Stromal cell of bone marrow (primary cell): ENCODE measurements around the gene EEF1A1.
"Not testable (repeated sequence)": the region's sequence is repeated elsewhere in the genome, so short reads cannot be mapped to it uniquely, and the experiment has no call there.

Source experiments
- DNase-seq: peaks from one replicate; pipeline ENCODE4 v3.0.0-alpha.2; 2012; ENCODE audit warnings: low read depth

Gene EEF1A1

DNA sequence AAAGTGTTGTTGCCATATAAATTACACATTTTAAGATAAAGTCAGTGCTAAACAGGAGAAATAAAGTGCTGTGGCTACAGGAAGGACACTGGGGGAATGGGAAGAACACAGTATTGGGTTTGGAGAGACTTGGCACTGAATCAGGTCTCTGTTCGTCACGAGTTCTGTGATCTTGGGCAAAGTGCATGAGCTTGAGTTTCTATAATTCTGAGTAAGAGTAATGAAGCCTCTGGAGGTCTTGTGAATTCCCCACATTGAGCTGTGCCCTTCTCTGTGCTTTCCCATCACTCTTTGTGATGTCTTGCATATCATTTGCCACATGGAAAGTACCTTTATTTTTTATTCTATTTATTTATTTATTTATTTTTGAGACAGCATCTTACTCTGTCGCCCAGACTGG is 16.8 kb upstream of the EEF1A1 start:
- DNase-seq: no peak

DNA sequence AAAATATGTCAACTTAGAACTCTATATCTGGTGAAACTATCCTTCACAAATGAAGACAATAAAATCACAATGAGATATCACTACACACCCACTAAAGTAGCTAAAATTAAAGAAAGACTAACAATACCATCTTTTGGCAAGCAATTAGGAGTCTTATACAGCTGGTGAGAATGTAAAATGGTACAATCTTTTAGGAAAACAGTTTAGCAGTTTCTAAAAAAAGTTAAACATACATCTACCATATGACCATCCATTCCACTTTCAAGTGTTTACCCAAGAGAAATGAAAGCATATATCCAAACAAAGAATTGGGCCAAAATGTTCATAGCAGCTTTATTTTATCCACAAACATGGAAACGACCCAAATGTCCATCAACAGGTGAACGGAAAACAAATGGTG is 13.8 kb upstream of the EEF1A1 start:
- no peak for DNase-seq

DNA sequence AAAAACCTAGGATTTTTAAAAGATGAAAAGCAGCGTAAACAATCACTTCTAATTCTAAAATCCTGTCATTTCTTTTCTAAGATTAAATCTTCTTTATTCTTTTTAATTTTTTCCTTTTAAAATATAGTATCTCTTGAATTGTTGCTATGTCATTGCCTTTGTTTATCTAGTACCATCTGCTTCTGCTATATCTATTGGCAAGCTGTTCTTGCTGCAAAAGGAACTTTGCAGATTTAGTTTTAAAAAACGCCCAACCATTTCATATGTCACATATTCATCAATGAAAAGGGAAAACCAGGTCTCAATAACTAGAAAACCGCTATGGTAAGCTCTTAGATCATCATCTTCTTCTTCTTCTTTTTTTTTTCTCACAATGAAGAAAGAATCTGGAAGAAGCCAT is 11.5 kb upstream of the EEF1A1 start:
- no peak for DNase-seq

DNA sequence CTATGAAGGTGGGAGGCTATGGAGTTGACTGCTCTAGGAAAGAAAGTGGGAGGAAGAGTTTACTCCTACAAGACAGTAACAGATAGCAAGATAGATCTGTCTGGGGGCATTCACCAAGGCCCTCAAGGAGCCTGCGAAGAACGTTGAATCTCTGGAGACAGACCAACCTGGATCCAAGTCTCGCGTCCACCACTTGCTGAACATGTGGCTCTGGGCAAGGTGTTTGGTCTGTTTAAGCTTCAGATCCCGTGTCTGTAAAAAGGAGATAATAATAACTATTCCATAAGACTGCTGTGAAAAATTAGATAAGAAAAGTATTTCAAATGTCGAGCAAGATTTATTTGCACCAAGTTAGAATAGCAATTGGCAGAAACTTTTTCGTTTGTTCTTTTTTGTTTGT is 8.1 kb upstream of the EEF1A1 start:
- no peak for DNase-seq

DNA sequence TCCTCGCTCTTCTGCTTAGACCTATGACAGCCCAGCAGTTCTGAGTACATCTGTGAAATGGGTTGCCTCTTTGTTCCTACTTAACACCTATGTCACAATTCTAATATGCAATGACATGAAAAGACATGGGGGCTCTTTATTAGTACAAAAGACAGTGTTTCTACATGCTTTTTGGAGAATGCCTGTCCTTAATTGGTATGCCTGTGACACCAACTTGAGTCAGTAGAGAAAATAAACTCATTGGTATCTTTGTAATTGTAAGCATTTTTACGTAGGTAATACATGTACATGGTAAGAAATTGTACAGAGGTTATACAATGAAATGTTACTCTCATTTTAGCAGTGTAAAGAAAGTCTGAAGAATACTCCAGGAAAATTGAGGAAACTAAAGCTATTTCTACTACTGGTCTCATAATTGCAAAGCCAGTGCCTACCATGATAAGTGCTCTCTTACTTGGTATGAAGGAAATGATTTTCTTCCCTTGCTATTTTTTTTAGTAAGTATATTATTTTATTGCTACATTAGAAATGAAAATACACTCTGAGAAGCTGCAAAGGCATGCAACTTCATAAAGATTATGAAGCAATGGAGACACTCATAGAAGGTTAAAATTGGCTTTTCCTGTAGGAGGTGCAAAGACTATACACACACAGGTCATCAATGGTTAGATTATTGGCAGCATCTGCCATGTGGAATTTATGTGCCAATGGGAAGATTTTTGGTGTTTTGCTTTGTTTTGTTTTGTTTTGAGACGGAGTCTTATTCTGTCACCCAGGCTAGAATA is 4.9 kb upstream of the EEF1A1 start:
- no peak for DNase-seq

DNA sequence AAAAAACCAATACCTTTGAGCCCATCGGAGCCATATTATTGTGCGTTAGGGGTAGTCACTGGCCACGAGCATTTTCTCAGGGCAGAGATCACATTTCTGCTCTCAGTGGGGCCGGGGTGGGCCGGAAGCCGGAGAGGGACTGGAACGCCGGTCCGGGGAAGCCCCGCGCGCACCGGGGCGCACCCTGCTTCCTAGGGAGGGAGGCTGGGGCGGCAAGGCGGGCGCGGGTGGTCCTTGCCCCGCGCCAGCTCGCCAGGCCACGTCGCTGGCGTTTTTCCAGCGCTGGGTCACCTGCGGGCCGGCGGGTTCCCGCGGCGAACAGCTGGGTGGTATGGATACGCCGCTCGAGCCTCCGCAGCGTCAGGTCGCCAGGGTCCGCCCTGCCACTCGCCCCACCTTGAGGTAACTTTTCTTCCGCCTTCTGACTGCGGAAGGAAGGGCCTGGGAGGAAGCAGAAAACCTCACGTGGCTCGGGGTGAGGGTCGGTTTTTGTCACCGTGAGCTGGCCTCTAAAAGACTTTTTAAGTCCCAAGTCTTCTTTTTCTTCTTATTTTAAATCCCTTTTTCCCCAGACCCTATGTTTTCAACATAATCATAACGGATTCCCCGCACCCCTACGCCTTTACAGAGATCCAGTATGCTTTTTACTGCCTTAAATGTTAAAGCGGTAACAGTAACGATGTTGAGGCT is 2.7 kb upstream of the EEF1A1 start:
- DNase-seq: no peak

DNA sequence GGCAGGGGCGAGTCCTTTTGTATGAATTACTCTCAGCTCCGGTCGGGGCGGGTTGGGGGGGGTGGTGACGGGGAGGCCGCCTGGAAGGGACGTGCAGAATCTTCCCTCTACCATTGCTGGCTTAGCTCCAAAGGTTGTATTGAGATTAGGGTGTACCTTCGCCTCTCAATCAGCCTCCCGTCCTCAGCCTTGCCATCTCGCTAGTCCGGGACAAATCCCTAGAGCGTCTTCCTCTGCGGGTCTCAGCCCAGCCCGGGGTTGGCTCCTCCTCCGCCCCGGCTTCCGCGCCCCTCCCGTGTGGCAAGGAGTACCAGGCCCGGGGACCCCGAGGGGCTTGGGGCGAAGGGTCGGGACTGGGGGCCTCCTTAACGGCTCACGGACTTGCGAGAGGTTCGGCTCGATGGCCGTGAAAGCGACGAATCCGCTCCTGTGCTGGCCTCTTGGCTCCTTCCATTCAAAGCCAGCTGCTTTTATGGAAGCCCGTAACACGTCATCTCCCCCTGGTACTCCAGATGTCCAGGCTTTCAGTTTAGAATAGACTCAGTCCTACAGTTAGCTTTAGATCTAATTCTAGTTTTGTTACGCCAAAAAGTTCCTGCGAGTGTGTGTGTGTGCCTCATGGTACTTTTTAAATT is 636 bp upstream of the EEF1A1 start:
- DNase-seq: peak; percentile 77

DNA sequence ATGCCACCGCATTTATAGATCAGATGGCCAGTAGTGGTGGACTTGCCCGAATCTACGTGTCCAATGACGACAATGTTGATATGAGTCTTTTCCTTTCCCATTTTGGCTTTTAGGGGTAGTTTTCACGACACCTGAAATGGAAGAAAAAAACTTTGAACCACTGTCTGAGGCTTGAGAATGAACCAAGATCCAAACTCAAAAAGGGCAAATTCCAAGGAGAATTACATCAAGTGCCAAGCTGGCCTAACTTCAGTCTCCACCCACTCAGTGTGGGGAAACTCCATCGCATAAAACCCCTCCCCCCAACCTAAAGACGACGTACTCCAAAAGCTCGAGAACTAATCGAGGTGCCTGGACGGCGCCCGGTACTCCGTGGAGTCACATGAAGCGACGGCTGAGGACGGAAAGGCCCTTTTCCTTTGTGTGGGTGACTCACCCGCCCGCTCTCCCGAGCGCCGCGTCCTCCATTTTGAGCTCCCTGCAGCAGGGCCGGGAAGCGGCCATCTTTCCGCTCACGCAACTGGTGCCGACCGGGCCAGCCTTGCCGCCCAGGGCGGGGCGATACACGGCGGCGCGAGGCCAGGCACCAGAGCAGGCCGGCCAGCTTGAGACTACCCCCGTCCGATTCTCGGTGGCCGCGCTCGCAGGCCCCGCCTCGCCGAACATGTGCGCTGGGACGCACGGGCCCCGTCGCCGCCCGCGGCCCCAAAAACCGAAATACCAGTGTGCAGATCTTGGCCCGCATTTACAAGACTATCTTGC is 725 bp downstream of the EEF1A1 start:
- DNase-seq: peak; percentile 55

DNA sequence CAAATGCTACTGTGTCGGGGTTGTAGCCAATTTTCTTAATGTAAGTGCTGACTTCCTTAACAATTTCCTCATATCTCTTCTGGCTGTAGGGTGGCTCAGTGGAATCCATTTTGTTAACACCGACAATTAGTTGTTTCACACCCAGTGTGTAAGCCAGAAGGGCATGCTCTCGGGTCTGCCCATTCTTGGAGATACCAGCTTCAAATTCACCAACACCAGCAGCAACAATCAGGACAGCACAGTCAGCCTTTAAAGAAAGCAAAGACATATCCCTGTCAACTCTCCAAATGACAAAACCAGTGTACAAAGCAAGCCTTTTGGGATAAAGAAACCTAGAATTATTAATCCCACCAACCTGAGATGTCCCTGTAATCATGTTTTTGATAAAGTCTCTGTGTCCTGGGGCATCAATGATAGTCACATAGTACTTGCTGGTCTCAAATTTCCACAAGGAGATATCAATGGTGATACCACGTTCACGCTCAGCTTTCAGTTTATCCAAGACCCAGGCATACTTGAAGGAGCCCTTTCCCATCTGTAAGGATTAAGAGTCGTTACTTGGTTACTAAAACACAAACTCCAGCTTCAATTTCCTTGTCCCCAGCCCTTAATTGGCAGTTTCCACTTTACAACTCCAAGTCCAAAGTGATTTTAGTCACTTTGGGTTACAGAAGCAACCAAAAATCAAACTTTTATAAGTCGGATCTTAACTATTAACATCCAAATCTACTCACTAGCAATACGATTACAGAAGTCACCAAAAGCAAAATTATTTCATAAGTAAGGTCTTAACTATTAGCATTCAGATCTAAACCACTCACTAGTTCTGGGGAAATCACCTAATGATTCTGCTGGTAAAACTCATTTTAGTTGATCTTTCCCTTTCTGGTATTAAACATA is 1.6 kb downstream of the EEF1A1 start:
- not testable (repeated sequence) for DNase-seq

DNA sequence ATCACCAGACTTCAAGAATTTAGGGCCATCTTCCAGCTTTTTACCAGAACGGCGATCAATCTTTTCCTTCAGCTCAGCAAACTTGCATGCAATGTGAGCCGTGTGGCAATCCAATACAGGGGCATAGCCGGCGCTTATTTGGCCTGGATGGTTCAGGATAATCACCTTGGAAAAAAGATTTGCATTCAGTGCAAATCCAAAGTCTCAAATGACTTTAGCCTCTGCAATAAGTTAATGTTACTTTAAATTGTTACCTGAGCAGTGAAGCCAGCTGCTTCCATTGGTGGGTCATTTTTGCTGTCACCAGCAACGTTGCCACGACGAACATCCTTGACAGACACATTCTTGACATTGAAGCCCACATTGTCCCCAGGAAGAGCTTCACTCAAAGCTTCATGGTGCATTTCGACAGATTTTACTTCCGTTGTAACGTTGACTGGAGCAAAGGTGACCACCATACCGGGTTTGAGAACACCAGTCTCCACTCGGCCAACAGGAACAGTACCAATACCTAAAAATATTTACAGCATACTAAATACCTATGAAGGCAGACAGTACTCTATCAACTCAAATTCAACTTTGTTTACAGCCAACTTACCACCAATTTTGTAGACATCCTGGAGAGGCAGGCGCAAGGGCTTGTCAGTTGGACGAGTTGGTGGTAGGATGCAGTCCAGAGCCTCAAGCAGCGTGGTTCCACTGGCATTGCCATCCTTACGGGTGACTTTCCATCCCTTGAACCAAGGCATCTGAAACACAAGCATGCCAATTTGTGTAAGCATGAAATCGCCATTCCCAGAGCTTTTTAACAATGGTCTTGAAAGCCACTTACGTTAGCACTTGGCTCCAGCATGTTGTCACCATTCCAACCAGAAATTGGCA is 2.5 kb downstream of the EEF1A1 start:
- DNase-seq: not testable (repeated sequence)

DNA sequence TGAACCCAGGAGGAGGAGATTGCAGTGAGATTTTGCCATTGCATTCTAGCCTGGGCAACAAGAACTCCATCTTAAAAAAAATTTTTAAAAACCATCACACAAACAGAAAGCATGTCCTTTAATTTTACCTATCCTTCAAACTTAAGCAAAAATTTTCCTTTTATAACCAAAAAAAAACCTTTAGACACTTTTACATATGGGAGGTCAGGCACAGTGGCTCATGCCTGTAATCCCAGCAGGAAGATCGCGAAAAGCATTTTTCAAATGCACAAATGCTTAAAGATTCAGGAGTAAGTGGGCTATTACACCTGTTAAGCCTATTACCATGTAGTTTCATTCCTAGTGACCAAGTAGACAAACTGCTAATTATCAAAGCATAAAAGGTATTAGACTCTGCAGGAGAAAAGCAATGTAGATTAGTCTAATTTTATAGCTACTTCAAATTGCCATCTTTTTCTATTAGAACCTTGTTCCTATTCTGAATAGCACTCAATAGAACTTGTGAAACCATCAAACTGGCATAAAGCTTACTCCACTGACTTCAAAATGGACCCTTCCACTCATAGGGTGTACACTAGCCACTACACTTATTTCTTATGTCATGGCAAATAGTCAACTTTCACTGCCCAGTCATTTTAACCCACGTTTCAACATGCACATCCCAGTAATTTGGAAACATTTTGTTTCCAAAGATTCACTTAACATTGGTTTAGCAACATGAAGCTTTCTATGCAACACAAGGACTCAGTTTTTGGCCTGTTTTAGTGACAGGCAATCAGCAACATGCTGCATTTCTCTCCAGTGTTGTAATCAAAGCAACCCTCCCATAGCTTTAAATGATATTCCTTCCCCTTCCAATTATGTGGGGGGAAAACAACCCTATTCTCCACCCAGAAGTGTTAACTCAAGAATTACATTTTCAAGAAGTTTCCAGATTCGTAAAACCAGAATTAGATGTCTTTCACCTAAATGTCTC is 4.0 kb downstream of the EEF1A1 start:
- DNase-seq: no peak

DNA sequence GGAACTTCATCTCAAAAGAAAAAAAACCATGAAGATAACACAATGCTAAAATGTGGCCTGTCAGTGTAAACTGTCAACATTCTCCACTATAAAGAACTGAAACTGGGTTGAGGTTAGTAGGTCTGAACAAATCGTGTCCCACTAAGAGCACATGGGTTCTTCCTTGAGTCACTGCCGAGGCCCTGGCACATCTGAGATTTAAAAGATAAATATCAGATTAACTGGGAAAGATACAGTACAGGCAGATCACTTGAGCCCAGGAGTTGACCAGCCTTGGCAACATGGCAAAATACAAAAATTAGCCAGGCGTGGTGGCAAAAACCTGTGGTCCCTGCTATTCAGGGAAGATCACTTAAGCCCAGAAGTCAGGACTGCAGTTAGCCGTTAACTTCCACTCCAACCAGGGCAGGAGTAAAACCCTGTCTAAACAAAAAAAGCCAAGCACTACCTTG is 5.6 kb downstream of the EEF1A1 start:
- no peak for DNase-seq

DNA sequence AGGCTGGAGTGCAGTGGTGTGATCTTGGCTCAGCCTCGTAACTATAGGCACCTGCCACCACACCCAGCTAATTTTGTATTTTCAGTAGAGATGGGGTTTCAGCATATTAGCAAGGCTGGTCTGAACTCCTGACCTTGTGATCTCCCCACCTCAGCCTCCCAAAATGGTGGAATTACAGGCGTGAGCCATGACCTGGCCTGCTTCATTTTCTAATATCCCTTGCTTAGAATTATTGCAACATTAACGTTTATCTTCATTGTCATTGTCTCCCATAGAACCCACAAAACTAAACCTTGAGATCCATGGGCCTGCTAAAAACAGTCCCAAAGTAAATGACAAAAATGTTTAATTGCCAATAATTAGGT is 6.1 kb downstream of the EEF1A1 start:
- no peak for DNase-seq

DNA sequence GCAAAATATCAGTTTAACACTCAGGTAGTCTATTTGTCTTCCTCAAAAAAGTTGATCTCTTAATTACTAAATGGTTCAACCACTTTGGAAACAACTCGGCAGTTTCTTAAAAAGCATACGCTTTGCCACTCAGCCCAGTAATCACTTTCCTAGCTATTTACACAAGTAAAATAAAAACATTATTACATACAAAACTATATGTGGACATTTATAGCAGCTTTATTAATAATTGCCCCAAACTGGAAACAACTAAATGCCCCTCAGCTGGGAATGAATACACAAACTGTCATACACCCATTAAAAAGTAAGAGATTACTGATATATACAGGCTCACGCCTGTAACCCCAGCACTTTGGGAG is 7.4 kb downstream of the EEF1A1 start:
- no peak for DNase-seq

DNA sequence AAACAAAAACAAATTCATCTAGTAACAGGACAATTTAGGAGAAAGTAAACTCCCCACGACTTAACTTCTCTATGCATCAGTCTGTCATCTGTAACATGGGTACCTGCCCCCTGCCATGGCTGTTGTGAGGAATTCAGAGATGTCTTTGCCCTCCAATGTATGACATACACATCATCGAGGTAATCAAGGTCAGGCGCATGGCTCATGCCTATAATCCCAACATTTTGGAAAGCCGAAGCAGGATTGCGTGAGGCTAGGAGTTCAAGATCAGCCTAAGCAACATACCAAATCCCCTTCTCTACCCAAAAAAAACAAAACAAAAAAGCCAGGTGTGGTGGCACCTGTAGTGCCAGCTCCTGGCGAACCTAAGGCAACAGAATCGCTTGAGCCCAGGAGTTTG is 9.0 kb downstream of the EEF1A1 start:
- DNase-seq: no peak

DNA sequence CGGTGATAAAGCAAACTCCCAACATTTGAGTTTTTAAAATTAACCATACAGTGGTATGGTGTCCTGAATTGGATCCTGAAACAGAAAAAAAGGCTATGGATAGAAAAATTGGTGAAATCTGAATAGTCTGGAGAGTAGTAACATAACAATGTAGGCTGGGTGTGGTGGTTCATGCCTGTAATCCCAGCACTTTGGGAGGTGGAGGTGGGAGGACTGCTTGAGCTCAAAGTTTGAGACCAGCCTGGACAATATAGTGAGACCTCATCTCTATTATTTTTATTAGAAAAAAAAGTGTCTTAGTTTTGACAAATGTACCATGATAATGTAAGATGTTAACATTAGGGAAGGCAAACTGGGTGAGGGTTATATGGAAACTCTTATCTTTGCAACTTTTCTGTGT is 11.0 kb downstream of the EEF1A1 start:
- no peak for DNase-seq

DNA sequence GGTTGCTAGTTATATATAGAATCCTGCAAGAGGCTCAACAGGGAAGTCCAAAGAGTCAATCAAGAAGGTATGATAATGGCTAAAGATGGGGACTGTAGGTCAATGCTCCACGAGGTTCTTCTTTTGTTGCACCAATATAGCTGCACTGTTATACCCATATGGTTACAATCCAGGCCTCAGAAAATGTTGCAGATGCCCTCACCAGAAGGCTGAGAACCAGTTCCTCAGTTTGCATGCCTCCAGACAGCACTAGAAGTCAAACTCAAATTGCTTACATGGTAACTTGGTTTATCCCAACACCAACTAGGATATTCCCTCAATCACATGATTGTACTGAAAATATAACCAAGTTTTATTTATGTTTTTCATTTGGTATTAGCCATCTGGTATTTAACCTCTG is 12.1 kb downstream of the EEF1A1 start:
- no peak for DNase-seq

DNA sequence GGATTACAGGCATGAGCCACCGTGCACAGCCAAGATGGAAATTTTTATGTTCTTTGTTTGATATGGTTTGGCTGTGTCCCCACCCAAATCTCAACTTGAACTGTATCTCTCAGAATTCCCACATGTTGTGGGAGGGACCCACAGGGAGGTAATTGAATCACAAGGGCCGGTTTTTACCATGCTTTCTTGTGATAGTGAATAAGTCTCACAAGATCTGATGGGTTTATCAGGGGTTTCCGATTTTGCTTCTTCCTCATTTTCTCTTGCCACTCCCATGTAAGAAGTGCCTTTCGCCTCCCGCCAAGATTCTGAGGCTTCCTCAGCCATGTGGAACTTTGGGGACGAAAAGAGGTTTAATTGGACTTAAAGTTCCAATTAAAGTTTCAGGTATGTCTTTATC is 14.6 kb downstream of the EEF1A1 start:
- no peak for DNase-seq

DNA sequence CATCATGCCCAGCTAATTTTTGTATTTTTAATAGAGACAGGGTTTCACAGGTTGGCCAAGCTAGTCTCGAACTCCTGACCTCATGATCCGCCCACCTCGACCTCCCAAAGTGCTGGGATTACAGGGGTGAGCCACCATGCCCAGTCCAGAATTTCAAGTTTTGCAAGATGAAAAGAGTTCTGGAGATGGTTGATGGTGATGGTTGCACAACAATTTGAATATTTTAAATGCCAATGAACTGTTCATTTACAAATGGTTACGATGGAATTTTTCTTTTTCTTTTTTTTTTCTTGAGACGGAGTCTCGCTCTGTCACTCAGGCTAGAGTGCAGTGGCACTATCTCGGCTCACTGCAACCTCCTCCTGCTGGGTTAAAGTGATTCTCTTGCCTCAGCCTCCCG is 15.1 kb downstream of the EEF1A1 start:
- not testable (repeated sequence) for DNase-seq
